Lung (tissue), 12 donors: ENCODE results near the gene CALM3. TPM values are rescaled to one million over a fixed set of nuclear protein-coding genes. Genes with fewer than 3 reads are reported as not detected.

Experiments used
- ATAC-seq: fragments of 200-7000 bp; cut with Tn5 transposase; one replicate; pipeline ENCODE4 v1.9.1; 2020; ENCODE audit warnings: moderate number of reproducible peaks; ENCODE audit not compliant: insufficient read depth, low FRiP score
- DNase-seq, 3 donors: peaks; one replicate each; pipeline ENCODE4 v3.0.0-alpha.2; 2013 to 2017
- H3K27ac ChIP-seq, 2 donors: one replicate each; pipeline ENCODE4 v1.5.1; 2013; ENCODE audit warnings: mild to moderate bottlenecking in 2 of 2, moderate library complexity in 2 of 2, control low read depth in 1 of 2, inconsistent platforms in 1 of 2, low read depth in 1 of 2, low read length in 1 of 2
- H3K27me3 ChIP-seq, 3 donors: one replicate each; pipeline ENCODE4 v1.5.1; 2013; ENCODE audit warnings: low read length in 2 of 3; ENCODE audit not compliant: control insufficient read depth in 3 of 3, insufficient read depth in 3 of 3
- H3K36me3 ChIP-seq, 4 donors: one replicate each; pipeline ENCODE4 v1.5.1; 2013; ENCODE audit warnings: low read length in 4 of 4, mild to moderate bottlenecking in 1 of 4, moderate library complexity in 1 of 4; ENCODE audit not compliant: control insufficient read depth in 4 of 4, insufficient read depth in 4 of 4
- H3K4me1 ChIP-seq, 5 donors: one replicate each; pipeline ENCODE4 v1.5.1; 2013; ENCODE audit warnings: low read length in 5 of 5, mild to moderate bottlenecking in 2 of 5, moderate library complexity in 1 of 5; ENCODE audit not compliant: control insufficient read depth in 5 of 5, insufficient read depth in 5 of 5
- H3K4me3 ChIP-seq: one replicate; pipeline ENCODE4 v1.5.1; 2013; ENCODE audit warnings: mild to moderate bottlenecking, control low read depth, moderate library complexity
- H3K9ac ChIP-seq, 2 donors: one replicate each; pipeline ENCODE4 v1.5.1; 2013; ENCODE audit warnings: low read length in 2 of 2, control low read depth in 1 of 2; ENCODE audit not compliant: insufficient read depth in 1 of 2
- H3K9me3 ChIP-seq, 4 donors: one replicate each; pipeline ENCODE4 v1.5.1; 2013; ENCODE audit warnings: low read length in 3 of 4, mild to moderate bottlenecking in 1 of 4, moderate library complexity in 1 of 4; ENCODE audit not compliant: control insufficient read depth in 4 of 4, insufficient read depth in 3 of 4
- CTCF ChIP-seq: IDR thresholded peaks from 2 replicates; pipeline ENCODE4 v1.5.1; 2012; ENCODE audit warnings: mild to moderate bottlenecking; ENCODE audit errors: control extremely low read depth, extremely low read depth
- WGBS, 2 donors: extraction: QIAGEN DNeasy Blood & Tissue Kit; methylation state at CpG; one replicate each; pipeline ENCODE4 v1.1.7; 2013; 5-methylcytosine and 5-hydroxymethylcytosine counted together
- polyA plus RNA-seq, 2 donors: library from polyadenylated mRNA; stranded (reverse); fragments of 200-250 nt; gene quantifications; one replicate each; pipeline ENCODE4 v1.2.1, GENCODE V29; 2013
- total RNA-seq, 2 donors: library from RNA; depleted of rRNA in 1 of 2; stranded (reverse); fragments of >200 nt in 1 of 2; gene quantifications; one replicate each; pipeline ENCODE4 v1.2.1, GENCODE V29; 2014 to 2021
- donor health status: control.
- donor health status: control.
- donor health status: Bipolar disorder and iron deficiency.
- donor health status: healthy.
- donor health status: DM: yes; HTN: yes; CAD: no.

Gene CALM3
- total and polyA plus RNA-seq, 4 donors = 126 to 202 (median 162) TPM

GRCh38 chr19:46634045-46634655, 33.0 kb downstream of the CALM3 start:
- no peak overlapping the region for H3K4me3 ChIP-seq
- no peak overlapping the region for H3K9ac ChIP-seq
- H3K27me3 ChIP-seq = peaks cover 0 to 25% (median 3%) of the 10 kb centered on the region in 3 donors
- peak; percentile 83 for ATAC-seq
- no peaks in the 10 kb centered on the region for H3K9me3 ChIP-seq
- H3K27ac ChIP-seq = no peak overlapping the region
- 4 to 11% methylated on average over 33 to 38 of the region's 38 CpGs for WGBS, 2 donors
- TF ChIP-seq CTCF = no peak
- DNase-seq = peak; percentile 58 to 84 (median 69)
- H3K4me1 ChIP-seq = peaks cover 0 to 53% (median 19%) of the 10 kb centered on the region in 5 donors
- no peaks in the 10 kb centered on the region for H3K36me3 ChIP-seq

DNA sequence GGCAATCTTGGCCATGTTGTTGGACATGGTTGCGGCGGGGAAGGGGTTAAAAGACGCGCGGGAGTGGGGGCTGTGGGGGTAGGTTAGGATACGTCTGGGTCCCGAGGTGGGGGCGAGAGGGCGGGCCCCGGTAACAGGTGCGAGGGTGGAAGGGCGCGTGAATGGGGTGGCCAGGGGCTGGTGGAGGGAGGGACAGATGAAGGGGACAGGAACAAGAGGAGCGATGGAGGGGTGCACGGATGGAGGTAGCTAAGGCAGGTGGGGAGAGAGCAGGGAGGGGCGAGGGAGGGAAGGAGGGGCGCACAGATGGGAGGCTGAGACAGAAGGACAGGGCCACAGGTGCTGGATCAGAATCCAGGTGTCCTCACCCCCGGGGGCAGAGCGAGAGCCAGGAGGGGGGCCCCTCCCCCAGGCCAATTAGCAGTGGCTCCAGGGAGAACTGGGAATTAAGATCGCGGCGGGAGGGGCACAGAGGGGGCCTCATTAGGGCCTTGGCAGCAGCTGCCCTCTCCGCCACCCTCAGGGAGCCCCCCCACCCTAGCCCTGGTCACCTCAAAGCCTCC, 33.6 kb downstream of the CALM3 start:
- WGBS, 2 donors = 8 to 9% methylated on average over 23 of the region's 23 CpGs
- peaks cover 0 to 25% (median 4%) of the 10 kb centered on the region in 3 donors for H3K27me3 ChIP-seq
- H3K4me1 ChIP-seq = peaks cover 0 to 52% (median 21%) of the 10 kb centered on the region in 5 donors

GRCh38 chr19:46635920-46636761, 35.0 kb downstream of the CALM3 start, which contains the start of gene GNG8:
Gene GNG8 (minus strand): TSS chr19:46636202. CDS start chr19:46634682, 1,520 bp downstream.
- Histone ChIP-seq H3K36me3 (no peaks in the 10 kb centered on the region), H3K9me3 (no peaks in the 10 kb centered on the region), H3K27me3 (peaks cover 0 to 30% (median 7%) of the 10 kb centered on the region in 3 donors), H3K4me3 (no peak within 1 kb of the TSS), H3K27ac (no peak within 1 kb of the TSS), H3K9ac (no peak within 1 kb of the TSS), H3K4me1 (peaks cover 0 to 55% (median 20%) of the 10 kb centered on the region in 5 donors)
- TF ChIP-seq CTCF = no peak
- DNase-seq (no peak), ATAC-seq (no peak)
- 28 to 48% methylated on average over 32 to 34 of the region's 34 CpGs for WGBS, 2 donors

More for the DNA sequence above, 33.6 kb downstream of the CALM3 start:
- Histone ChIP-seq H3K27ac (no peak overlapping the region), H3K4me3 (no peak overlapping the region), H3K9me3 (no peaks in the 10 kb centered on the region), H3K9ac (no peak overlapping the region), H3K36me3 (no peaks in the 10 kb centered on the region)
- TF ChIP-seq CTCF = no peak
- no peak for DNase-seq
- no peak for ATAC-seq
